H4 (cell line): ENCODE results near the gene PA2G4. TPM values are rescaled to one million over a fixed set of nuclear protein-coding genes. Genes with fewer than 3 reads are reported as not detected.
A peak's percentile ranks its signal among the peaks of the same experiment; 100 is the strongest.
"Not testable (repeated sequence)": the region's sequence is repeated elsewhere in the genome, so short reads cannot be mapped to it uniquely, and the experiment has no call there.

Experiments used
- DNase-seq: peaks from one replicate; pipeline ENCODE4 v3.0.0-alpha.2; 2015; ENCODE audit warnings: low spot score
- total RNA-seq: library from RNA; depleted of rRNA; stranded (reverse); fragments of >200 nt; shearing (Covaris generic); gene quantifications from 2 replicates; pipeline ENCODE4 v1.2.3, GENCODE V29; 2014

The PA2G4 gene
- total RNA-seq, 1 experiment from 2014 or later, result 227 TPM

GRCh38 chr12:56152756-56153677 is 48.7 kb downstream of the PA2G4 start:
- no peak for DNase-seq

DNA sequence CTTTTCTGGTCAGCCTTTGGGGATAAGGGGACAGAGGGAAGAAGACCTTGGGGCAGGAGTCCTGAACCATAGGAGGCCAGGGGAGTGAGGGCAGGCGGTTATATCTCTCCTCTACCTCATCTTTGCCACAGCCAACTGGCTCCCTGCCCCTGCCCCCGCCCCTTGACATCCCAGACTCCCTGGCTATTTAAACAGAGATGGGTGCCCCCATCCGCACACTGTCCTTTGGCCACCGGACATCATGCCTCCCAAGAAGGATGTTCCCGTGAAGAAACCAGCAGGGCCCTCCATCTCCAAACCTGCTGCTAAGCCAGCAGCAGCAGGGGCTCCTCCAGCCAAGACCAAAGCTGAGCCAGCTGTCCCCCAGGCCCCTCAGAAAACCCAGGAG is 49.3 kb downstream of the PA2G4 start:
- DNase-seq, result no peak

GRCh38 chr12:56154246-56154771 is 50.0 kb downstream of the PA2G4 start:
- no peak for DNase-seq

DNA sequence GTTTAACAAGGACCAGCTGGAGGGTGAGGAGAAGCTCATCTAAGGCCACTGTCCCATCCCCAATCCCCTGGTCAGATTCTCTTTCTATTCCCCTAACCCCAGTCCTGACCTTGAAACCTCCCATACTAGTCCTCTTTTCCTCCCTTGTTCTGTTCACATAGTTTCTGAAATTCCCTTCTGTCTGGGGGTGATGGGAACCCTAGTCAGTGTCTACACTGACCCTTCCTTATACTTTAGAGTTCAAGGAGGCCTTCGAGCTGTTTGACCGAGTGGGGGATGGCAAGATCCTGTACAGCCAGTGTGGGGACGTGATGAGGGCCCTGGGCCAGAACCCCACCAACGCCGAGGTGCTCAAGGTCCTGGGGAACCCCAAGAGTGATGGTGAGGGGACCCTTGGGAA is 50.5 kb downstream of the PA2G4 start:
- no peak for DNase-seq

GRCh38 chr12:56155256-56155845 is 51.0 kb downstream of the PA2G4 start:
- no peak for DNase-seq

GRCh38 chr12:56156464-56157200 is 52.3 kb downstream of the PA2G4 start:
- DNase-seq, result not testable (repeated sequence)

DNA sequence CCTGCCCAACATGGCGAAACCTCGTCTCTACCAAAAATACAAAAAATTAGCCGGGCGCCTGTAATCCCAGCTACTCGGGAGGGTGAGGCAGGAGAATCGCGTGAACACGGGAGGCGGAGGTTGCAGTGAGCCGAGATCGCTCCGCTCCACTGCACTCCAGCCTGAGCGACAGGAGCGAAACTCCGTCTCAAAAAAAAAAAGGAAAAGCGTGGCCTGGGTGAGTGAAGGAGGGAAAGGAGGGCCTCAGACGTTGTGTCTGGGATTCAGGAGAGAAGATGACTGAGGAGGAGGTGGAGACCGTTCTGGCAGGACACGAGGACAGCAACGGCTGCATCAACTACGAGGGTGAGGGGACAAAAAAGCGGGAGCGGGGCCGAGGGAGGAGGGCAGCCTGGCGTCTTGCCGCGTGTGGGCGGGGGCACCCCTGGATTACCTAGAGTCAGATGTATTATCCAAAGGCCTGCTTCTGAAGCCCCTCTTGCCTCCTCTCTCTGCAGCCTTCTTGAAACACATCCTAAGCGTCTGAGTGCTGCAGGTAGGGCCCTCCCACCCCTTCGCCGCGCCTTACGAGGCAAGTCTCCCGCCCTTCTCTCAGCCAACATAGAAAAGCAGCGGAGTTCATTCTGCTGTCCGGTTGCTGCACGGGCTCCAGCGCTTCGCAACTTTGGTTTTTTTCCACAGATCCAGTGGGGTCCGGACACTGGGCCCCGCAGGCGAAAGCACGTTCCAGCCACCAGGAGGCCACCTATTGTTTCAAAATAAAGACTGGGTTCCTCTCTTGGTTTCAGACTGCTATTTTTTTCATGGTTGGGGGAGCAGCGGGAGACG is 53.1 kb downstream of the PA2G4 start:
- DNase-seq, result peak; percentile 78

GRCh38 chr12:56158029-56158925 is 53.9 kb downstream of the PA2G4 start, which contains the start of gene MYL6:
MYL6 (plus strand) TSS chr12:56158359; CDS start chr12:56158402, 43 bp downstream.
- peak; percentile 99 for DNase-seq

DNA sequence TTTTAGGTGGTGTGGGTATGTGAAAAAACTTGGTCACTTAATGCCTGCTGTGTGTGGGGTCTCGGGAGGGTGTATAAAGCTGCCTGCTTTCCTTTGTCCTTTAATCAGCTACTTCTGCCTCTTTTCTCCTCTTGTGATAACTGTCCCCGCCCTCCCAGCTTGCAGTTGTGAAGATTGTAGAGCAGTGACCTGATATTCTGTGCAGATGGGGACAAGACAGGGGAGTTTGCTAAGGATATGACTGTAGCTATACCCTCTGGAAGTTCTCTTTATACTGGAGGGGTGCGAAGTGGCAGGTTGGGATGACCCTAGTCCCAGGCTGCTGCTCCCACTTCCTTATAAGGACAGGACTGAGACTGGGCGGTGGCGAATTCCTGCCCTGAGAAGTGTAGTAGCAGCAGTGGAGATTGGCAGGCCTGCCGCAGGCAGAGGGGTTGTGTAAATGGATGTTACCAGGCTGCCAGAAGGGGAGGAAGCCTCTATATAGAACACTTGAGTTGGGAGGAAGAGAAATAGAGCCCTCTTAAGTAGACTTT is 54.6 kb downstream of the PA2G4 start:
- peak; percentile 76 for DNase-seq

- no peak for DNase-seq
Observed at GRCh38 chr12:56159482-56160192, 55.3 kb downstream of the PA2G4 start.

DNA sequence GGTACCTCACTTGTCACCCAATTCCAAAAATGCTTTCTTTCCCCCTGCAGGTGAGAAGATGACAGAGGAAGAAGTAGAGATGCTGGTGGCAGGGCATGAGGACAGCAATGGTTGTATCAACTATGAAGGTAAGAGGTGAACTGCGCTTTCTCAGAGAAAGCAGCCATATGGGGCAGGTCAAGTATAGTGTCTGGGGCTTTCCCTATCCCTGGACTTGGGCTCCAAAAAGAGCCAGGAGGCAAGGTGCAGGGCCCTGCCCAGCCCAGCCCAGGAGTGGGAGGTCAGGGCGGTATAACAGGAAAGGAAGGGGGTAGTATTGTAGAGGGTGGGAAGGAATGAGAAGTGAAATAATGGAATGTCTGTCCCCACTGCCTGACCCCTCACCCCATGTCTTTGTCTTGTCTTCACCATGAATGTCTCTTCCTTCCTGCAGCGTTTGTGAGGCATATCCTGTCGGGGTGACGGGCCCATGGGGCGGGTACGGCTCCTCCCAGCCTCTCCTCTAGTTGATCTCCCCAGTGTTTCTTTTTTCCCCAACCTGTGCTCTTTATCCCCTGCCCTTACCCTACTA is 55.9 kb downstream of the PA2G4 start:
- DNase-seq, result no peak

DNA sequence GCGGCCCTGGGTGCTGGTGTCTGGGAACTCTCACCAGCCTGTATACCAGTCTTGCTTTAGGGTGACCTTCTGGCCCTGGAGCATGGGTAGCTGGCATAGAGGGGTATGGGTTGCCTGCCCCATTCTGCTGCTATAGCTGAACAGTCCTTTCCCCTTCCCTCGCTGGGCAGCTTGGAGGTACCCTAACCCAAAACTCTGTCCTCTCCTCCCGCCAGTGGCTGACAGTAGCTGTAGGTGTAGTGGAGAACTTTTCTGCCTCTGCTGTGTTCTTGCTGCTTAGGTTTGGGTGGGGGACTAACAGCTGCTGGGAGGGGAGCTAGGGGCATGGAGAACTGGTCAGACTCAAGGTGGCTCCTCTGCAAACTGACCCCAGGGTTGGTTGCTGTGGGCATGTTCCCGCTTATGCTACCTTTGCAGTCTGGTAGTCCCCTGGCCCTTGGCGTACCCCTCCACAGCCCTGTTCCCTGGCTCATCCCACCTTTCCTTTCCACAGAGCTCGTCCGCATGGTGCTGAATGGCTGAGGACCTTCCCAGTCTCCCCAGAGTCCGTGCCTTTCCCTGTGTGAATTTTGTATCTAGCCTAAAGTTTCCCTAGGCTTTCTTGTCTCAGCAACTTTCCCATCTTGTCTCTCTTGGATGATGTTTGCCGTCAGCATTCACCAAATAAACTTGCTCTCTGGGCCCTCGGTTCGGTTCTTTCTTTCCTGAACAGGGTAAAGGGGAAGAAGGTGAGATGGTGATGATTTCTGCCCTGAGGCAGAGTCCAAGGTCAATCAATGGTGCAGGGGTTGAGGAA is 56.7 kb downstream of the PA2G4 start:
- no peak for DNase-seq

- DNase-seq, result no peak
Observed at GRCh38 chr12:56161690-56162351, 57.5 kb downstream of the PA2G4 start.

DNA sequence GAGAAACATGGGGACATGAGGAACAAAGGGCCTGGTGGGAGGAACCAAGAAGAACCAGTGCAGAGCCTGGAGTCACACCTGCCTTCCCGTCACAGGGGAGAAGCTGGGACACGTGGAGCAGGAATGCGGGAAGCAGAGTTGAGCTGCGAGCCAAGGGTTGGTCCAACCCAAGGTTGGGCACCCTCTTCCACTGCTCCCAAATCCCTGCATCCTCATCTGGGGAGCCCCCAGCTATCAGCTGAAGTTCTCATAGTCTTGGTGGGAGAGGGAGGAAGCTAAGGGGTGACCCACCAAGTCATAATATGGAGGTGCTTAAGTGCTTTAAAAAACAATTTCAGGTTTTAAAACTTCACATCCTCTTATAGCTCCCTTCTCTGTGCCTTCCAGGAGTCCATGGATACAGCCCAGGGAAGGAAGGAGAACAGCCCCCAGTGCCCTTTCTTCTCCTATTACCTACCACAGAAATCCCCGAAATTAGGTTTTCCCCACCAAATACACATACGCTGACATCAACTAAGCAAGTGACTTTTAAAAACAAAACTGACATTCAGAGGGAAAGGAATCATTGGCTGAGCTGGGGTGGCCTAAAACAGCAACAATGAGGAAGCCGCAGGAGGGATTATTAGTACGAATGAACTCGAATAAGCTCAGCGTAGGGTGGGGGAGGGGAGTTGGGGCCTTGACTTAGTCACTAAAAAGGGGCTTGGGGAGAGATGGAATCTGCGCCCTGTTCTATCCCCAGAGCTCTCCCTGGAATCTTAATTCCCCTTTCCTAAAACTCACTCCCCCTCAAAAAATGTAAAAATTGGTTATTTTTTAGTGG is 58.3 kb downstream of the PA2G4 start:
- no peak for DNase-seq
